HL-60 (cell line): Measurements from ENCODE around the gene HTR3B.
A peak's percentile ranks its signal among the peaks of the same experiment; 100 is the strongest.

Experiments used
- DNase-seq, 2 experiments: peaks; one replicate each; pipeline ENCODE4 v3.0.0-alpha.2; 2010 to 2020; ENCODE audit warnings: low read depth in 1 of 2, low spot score in 1 of 2
- H3K27ac ChIP-seq: fragments of 250-450 bp; sonication (Bioruptor Pico); replicated peaks from 2 replicates; pipeline ENCODE4 v1.5.1; 2020; ENCODE audit warnings: mild to moderate bottlenecking, moderate library complexity
- H3K27me3 ChIP-seq: fragments of 250-450 bp; sonication (Bioruptor Pico); 2 replicates; pipeline ENCODE4 v1.5.1; 2021; ENCODE audit warnings: mild to moderate bottlenecking, moderate library complexity; ENCODE audit not compliant: insufficient read depth, poor library complexity, severe bottlenecking
- H3K4me3 ChIP-seq: replicated peaks from 2 replicates; pipeline ENCODE4 v1.5.1; 2011; ENCODE audit warnings: mild to moderate bottlenecking, control low read depth, low read length; ENCODE audit not compliant: insufficient read depth
- GABPA ChIP-seq: IDR thresholded peaks from 2 replicates; pipeline ENCODE4 v1.6.1; 2012; ENCODE audit warnings: low read depth
- POLR2AphosphoS5 ChIP-seq: IDR thresholded peaks from 2 replicates; pipeline ENCODE4 v1.6.1; 2012; ENCODE audit warnings: low read depth
- SPI1 ChIP-seq: IDR thresholded peaks from 2 replicates; pipeline ENCODE4 v1.6.1; 2012; ENCODE audit warnings: low read depth, mild to moderate bottlenecking, borderline replicate concordance
- TF ChIP-seq, protein P1 (sequence below): IDR thresholded peaks from 2 replicates; pipeline ENCODE4 v1.6.1; 2012; ENCODE audit warnings: low read depth; ENCODE audit not compliant: insufficient replicate concordance
- TF ChIP-seq, protein P2 (sequence below): IDR thresholded peaks from one replicate; pipeline ENCODE4 v1.5.1; 2011; ENCODE audit warnings: low read length, control low read depth, inconsistent platforms; ENCODE audit not compliant: insufficient read depth

Gene HTR3B

DNA sequence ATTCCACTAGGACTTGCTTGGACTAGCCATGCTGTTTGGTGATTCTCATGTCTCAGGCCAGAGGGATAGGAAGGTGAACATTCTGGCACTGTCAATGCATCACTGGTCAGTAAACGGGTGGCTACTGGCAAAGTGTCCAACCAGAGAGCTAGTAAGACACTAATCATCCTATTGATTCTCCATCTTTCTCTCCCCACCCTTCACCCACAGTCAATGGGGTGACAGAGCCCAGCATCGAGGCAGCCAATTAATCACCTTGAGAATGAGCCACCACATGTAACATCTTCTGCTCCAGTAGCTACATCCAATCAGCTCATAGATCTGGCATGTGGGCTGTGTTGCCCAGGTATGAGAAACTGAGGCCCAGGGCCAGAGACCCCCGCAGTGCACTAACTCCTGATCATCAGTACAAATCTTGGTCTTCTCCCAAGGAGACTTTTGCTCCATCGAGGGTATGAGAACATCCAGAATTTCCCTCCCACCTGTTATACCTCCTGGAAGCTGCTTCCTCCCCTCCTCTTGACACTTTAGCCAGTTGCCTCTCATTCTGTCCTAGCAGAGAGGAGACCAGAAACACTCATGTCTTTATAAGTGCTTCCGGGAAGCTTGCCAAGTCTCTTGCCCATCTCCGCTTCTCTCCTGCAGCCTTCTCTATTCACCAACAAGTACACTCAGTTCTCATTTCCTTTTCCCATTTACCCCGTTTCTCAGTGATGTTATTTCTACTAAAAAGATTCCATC lies 87.3 kb downstream of the HTR3B start:
- H3K27ac ChIP-seq: no peak overlapping the region
- no peak overlapping the region for H3K4me3 ChIP-seq
- TF ChIP-seq GABPA: no peak
- TF ChIP-seq, protein P1, sequence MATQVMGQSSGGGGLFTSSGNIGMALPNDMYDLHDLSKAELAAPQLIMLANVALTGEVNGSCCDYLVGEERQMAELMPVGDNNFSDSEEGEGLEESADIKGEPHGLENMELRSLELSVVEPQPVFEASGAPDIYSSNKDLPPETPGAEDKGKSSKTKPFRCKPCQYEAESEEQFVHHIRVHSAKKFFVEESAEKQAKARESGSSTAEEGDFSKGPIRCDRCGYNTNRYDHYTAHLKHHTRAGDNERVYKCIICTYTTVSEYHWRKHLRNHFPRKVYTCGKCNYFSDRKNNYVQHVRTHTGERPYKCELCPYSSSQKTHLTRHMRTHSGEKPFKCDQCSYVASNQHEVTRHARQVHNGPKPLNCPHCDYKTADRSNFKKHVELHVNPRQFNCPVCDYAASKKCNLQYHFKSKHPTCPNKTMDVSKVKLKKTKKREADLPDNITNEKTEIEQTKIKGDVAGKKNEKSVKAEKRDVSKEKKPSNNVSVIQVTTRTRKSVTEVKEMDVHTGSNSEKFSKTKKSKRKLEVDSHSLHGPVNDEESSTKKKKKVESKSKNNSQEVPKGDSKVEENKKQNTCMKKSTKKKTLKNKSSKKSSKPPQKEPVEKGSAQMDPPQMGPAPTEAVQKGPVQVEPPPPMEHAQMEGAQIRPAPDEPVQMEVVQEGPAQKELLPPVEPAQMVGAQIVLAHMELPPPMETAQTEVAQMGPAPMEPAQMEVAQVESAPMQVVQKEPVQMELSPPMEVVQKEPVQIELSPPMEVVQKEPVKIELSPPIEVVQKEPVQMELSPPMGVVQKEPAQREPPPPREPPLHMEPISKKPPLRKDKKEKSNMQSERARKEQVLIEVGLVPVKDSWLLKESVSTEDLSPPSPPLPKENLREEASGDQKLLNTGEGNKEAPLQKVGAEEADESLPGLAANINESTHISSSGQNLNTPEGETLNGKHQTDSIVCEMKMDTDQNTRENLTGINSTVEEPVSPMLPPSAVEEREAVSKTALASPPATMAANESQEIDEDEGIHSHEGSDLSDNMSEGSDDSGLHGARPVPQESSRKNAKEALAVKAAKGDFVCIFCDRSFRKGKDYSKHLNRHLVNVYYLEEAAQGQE: peak; percentile 8
- H3K27me3 ChIP-seq: no peaks in the 10 kb centered on the region
- DNase-seq: no peak

DNA sequence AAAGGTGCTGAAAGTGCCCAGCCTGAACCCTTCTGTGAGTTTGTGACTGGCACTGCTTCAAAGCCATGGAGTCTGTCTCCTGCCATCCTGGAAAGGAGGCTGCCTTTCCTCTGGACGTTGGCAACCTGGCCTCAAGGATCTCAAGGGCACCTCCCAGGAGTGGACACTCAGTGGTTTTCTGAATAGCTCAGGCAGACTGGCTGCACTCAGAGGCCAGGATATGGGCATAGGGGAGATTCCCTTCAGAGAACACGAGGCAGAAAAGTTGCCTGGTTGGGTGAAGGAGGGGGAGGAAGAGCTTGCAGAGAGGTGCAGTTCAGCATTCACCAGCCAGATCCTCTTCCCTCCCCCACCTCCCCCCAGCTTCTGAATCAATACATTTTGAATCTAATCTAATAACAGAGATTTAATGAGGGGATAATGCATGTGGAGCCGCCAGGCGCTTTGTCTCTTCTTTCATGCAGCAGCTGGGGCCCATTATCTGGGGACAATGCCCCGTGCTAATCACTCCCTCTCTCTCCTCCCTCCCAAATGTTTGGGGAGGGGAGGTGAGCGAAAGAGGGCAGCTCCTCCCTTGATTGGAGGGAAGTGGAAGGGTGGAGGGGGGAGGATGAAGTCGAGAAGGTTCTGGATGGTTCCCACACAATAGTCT lies 88.0 kb downstream of the HTR3B start:
- H3K27ac ChIP-seq: no peak overlapping the region
- DNase-seq: no peak
- no peaks in the 10 kb centered on the region for H3K27me3 ChIP-seq
- no peak overlapping the region for H3K4me3 ChIP-seq
- TF ChIP-seq, protein P2, sequence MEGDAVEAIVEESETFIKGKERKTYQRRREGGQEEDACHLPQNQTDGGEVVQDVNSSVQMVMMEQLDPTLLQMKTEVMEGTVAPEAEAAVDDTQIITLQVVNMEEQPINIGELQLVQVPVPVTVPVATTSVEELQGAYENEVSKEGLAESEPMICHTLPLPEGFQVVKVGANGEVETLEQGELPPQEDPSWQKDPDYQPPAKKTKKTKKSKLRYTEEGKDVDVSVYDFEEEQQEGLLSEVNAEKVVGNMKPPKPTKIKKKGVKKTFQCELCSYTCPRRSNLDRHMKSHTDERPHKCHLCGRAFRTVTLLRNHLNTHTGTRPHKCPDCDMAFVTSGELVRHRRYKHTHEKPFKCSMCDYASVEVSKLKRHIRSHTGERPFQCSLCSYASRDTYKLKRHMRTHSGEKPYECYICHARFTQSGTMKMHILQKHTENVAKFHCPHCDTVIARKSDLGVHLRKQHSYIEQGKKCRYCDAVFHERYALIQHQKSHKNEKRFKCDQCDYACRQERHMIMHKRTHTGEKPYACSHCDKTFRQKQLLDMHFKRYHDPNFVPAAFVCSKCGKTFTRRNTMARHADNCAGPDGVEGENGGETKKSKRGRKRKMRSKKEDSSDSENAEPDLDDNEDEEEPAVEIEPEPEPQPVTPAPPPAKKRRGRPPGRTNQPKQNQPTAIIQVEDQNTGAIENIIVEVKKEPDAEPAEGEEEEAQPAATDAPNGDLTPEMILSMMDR: no peak
- TF ChIP-seq SPI1 (no peak), POLR2AphosphoS5 (no peak), GABPA (no peak)
- TF ChIP-seq, protein P1: no peak

DNA sequence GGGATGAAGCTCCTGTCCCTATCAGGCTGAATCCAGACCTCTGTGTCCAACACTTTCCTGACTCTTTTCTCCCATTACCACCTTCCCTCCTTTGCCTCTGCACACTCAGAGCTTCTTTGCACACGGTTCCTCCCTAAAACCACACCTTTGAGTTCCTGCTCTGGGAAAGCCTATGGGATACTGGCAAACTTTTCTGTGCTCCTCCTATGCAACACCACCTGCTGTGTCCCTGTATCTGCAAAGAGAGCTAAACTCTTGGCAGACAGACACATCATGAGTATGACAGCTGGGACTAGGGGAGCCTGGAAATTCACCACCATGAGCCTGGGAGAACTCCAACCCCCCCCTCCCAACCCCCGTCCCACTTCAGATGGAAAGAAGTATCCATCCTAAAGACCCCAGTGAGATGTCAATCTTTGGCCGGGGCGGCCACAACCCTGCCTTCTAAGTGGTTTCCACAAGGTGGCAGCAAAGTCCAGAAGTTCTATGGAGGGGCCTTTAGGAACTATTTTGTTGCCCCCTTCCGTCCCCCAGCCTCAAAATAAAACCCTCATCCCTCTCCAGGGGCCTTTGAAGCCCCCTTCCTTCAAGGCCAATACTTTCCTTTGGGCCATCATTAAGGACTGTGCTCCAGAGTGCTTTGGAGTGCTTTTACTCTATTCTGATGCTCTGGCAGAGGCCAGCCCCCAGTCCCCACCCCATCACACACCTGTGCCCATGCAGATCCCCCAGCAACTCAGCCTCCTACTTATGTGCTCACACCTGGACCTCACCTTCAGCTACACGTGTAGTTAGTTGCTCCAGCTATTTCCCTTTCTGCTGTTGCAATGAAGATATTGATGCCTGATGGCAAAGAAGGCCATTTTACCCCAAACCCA lies 89.7 kb downstream of the HTR3B start:
- Histone ChIP-seq H3K27me3 (no peaks in the 10 kb centered on the region), H3K27ac (no peak overlapping the region), H3K4me3 (no peak overlapping the region)
- no peak for TF ChIP-seq POLR2AphosphoS5
- TF ChIP-seq, protein P2: peak; percentile 33
- TF ChIP-seq, protein P1: no peak
- DNase-seq: no peak
